Stimulated activated CD4-positive, alpha-beta T cell treated with anti-CD3 and anti-CD28 coated beads, Interleukin-12 subunit alpha, Interleukin-12 subunit beta, amount 100 ng/mL, for 24 hours (primary cell): ENCODE measurements around the gene CCDC187.
"Not testable (repeated sequence)": the region's sequence is repeated elsewhere in the genome, so short reads cannot be mapped to it uniquely, and the experiment has no call there.

ENCODE experiments used
- DNase-seq, 2 experiments: peaks; one replicate each; pipeline ENCODE4 v3.0.0-alpha.2; 2020; ENCODE audit warnings: low read depth in 2 of 2

Gene CCDC187

GRCh38 chr9:136267261-136268111, 36.4 kb downstream of the CCDC187 start:
- DNase-seq, result peak; percentile 72 to 75

DNA sequence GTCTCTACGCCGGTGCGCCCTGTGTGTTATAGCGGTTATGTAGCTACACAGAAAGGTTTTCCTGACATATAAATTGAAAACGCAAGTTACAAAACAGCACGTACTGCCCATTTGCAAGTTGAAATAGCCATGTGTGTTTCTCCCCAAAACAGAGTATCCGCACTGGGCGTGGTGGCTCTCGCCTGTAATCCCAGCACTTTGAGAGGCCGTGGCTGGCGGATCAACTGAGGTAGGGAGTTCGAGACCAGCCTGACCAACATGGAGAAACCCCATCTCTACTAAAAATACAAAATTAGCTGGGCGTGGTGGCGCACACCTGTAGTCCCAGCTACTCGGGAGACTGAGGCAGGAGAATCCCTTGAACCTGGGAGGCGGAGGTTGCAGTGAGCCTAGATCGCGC, 37.3 kb downstream of the CCDC187 start:
- not testable (repeated sequence) for DNase-seq

DNA sequence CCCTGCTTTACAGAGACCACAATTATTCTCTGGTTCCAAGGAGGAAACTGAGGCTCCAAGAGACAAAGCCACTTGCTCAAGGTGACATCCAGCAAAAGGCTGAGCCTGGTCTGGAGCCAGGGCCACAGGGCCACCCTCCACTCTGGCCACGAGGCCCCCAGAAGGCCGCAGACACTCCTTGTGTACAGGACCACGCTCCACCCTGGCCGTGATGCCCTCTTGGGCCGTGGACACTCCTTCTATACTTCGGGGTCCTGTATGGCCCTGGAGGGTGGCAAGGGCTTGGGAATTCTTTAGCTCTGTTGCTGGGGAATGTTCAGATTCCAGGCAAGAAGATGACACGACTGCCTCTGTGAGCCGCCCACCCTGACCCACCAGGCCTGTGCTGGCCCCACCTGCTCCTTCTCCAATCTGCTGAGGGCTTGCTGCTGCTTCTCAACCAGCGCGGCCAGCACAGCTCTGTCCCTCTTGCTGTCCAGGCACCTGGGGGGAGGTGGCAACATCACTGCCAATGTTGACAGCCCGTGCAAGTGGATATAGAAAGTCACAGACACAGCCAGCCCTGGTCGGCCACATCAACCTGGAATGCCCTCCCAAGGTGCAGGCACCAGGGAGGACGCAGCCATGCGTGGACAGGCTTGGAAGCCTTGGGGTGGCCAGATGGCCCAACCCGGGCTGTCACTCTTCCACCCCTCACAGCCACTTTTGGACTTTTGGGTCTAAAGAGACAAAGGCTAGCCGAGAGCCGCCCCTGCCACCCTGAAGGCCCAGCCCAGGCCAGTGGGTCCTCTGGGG, 38.1 kb downstream of the CCDC187 start:
- DNase-seq, result no peak

DNA sequence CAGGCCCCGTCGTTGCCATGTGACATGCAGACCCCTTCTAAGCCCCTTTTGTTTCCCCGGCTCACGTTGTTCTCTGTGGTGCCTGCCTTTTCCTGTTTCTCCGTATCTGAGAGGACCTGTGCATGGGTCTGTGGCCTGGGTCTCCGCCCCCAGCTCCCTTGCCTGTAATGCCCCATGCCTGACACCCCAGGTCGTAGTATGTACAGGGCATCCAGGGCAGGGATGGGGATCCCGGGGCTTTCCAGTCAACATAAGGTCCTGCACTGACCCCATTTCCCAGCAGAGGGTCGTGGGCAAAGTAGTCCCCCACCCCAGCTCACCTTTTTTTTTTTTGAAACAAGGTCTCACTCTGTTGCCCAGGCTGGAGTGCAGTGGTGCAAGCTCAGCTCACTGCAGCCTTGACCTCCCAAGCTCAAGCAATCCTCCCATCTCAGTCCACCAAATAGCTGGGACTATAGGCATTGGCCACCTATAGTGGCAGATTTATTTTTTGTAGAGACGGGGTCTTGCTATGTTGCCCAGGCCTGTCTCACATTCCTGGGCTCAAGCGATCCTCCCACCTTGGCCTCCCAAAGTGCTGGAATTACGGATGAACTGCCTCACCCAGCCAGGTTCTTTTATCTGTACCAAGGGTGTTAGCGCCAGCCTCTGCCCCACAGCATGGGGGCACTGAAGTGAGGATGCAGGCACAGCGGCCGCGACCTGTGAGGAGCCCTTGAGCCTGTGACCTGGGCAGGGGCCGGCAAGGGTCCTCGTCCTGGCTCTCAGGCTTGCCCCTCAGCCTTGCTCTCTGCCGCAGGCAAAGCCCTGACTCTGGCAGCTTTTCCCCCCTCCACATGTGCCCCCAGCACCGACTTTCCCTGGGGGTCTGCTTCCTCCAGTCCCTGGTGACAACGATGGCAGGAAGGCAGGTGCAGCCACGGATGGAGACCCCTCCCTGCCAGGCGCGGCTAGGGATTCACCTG, 39.2 kb downstream of the CCDC187 start:
- no peak for DNase-seq

DNA sequence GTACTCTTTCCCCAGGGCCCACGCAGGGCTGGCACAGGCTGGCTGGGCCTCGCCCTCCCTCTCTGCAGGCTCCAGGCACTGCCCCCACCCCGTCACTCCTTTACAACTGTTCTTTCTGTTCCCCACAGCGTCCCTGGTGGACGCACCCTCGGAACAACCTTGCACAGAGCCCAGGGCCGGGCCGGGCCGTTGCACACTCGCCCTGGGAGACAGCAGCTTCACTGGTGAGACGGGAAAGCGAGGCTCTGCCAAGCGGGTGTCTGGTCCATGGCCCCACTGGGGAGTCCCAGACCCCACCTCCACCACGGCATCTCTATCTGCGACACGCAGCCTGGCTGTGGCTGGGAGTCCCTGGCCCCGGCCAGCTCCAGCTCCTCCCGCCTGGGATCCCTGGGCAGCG, 39.9 kb downstream of the CCDC187 start:
- DNase-seq, result no peak

DNA sequence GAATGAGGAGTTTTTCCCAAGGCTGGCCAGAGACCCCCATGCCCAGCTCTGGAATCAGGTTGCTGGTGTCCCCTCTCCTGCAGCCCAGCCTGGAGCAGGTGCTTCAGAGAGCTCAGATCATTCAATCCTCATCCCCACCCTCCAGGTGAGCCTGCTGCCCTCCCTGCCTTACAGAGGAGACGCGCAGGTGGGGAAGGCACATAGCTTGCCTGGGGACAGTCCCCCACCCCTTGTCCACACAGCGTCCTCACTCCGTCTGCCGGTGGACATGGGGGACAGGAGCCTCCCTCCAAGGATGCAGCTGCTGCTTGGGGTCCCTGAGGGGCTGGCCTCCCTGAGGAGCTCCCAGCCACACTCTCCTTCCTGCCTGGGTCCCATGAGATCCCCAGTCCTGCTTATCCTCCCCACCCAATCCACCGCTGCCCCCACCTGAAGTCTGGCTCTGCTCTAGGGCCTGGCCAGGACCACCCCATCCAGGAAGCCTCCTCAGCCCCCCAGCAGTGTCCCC, 41.2 kb downstream of the CCDC187 start:
- no peak for DNase-seq

GRCh38 chr9:136261686-136262430, 42.0 kb downstream of the CCDC187 start:
- no peak for DNase-seq

DNA sequence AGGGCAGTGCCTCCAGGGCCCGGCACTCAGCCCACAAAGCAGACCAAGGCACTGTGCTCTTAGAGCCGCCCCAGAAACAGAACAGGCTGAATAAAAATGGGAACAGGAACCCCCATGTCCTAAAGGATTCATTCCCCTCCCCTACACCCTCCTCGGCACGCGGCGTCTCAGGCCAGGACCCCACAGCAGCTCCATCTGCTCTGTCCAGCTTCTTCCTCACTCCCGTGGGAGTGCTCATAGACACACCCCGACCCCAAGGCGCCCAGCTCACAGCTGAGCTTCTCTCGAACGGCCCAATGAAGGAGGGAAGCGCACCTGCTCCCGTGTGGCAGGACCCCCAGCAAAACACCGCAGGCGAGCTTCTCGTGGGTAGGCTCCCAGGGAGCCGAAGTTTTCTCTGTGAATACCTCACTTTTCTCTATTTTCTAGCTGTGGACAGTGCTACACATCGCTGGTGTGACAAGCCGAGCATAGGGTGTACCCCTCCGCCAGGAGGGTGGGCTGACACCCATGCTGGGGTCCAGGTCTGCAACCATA, 42.9 kb downstream of the CCDC187 start:
- DNase-seq, result no peak

DNA sequence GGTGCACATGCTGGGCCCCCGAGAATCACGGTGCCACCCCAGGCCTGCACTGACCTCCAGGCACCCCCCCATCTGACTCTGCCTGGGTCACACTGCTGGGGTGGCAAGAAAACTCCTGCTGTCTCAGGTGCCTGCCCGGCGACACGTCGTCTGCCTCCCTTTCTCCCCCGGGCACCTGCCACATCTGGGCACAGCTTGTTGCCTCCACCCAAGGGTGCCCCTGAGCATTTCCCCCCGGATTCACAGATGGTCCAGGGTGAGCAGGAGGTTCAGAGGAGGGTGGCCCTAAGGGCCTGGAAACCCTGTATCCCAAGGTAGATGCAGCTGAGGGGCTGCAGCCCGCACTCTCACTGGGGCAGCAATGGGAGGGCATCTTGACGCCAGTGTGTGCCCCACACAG, 43.4 kb downstream of the CCDC187 start:
- DNase-seq, result no peak

DNA sequence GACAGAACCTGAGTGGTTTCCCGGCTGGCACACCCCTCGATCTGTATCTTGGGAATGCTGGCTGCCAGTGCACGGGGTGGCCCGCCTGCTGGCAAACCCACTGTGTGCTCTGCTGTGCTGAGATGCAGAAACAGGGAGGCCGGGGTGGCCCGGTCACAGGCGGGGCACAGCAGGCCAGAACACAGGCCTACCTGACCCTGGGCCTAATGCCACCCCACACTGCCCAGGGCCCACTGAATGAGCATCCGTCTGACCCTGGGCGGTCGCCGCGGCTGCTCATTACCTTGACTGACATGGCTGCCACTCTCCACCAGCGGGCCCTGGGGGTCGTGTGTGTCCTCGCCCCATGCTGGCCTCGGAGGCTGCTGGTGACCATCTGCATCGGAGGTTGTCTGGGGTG, 44.1 kb downstream of the CCDC187 start:
- DNase-seq, result no peak

DNA sequence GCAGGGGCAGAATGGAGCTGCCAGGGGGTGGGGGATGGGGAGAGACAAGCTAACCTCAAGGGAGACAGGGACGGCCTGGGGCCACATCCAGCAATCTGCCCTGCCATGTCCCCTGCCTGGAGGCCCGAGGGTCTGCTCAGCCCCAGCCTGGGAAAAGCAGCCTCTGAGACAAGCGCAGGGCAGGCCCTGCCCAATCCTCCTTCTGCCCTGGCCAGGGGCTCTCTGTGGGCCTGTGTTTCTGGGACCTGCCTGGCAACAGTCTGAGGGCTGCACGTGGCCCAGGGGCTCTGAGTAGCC, 44.4 kb downstream of the CCDC187 start:
- DNase-seq, result no peak

DNA sequence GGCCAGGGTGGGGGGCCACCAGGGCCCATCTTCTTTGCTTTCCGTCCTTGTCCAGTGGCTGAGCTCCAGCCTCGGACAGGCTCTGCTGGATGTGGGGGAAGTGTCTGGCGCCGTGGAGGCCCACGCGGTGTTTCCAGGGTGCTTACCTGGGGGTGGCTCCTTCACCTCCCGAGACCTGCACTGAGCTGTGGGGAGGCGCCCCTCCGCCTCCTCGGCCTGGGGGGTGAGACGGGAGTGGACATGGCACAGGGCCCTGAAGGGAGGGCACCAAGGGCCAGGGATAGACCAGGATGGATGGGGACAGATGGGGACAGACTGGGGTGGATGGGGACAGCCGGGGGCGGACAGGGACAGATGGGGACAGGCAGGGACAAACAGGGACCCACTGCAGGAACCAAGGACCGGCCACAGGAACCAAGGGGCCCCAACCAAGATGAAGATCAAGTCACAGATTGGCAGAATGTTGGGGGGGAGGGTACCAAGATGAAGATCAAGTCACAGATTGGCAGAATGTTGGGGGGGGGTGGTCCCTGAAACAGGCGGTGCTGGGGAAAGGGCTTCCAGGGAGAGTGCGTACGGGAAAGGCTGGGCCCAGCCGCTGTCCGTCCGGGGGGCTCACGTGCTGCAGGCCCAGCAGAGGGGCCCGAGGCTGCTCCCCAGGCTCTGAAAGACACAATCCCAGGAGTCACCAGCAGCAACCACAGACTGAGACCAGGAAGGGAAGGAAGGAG, 44.9 kb downstream of the CCDC187 start:
- no peak for DNase-seq

DNA sequence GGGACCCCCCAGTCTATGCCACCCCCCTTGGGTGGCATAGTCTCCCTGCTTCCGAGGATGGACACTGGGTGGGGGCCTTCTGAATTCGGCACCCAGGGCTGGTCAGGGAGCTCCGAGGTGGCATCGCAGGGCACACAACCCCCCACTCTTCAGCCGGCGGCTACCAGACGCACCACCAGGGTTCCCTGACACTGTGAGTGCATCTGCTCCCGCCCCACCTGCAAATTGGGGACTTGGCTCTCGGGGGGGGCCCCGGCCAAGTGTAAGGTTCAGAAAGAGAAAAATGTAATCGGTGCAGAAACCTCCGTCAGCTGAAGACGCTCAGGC, 45.6 kb downstream of the CCDC187 start:
- DNase-seq, result no peak

- no peak for DNase-seq
Observed at GRCh38 chr9:136257381-136258298, 46.3 kb downstream of the CCDC187 start.

- DNase-seq, result no peak
Observed at GRCh38 chr9:136255896-136256890, 47.7 kb downstream of the CCDC187 start.

GRCh38 chr9:136255166-136255538, 48.7 kb downstream of the CCDC187 start:
- no peak for DNase-seq

- DNase-seq, result no peak
Observed at GRCh38 chr9:136254381-136255165, 49.3 kb downstream of the CCDC187 start.
